Measurements from ENCODE around the gene FAM167B.

FAM167B gene

DNA sequence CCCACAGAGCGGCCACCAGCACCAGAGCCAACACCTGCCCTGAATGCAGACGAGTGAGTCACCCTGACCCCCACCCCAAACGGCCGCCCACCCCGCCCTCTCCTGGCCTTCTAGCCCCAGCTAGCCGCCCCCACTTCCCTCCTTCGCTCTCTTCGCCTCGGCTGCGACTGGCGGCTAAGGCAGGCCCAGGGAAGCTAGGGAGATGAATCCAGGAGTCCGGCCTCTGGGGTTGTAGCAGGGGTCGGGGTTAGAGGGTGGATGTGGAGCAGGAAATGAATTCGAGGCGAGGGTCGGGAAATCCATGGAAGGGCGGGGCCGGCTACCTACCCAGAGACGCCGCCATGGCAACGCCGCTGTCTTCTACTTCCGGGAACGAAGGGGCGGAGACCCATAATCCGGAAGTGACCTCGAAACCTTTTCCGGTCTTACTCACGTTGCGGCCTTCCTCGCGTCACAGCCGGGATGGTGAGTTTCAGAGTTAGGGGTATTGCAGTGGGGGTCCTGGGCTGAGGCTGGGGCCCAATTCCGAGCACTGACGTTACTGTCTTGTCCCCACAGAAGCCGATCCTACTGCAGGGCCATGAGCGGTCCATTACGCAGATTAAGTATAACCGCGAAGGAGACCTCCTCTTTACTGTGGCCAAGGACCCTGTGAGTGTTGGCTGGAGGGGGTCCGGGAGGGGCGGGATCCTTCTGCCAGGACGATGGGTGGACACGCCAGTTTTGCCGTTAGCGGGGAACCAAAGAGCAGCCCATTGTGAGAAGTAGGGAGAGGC is 24.9 kb upstream of the FAM167B start, which contains the start of the genes EIF3I and TMEM234:
Gene EIF3I, plus strand, starts transcription at position 428 of the 776 bp plus-strand sequence. Its CDS starts 35 bp downstream, at position 463.
Gene TMEM234, minus strand, starts transcription at position 374 of the 776 bp plus-strand sequence. Its CDS starts 31 bp downstream, at position 343.
- H2AFZ ChIP-seq (ENCODE audit: low read depth, low read length) = peak within 1 kb of the TSS; percentile 83
- H3K36me3 ChIP-seq (replicated peaks; ENCODE audit: low read depth, low read length) = no peaks in the 10 kb centered on the region
- no peaks in the 10 kb centered on the region for H4K20me1 ChIP-seq (ENCODE audit: insufficient read depth, low read length)
- peak within 1 kb of the TSS; percentile 91 for H3K4me2 ChIP-seq (ENCODE audit: low read length)
- H3K4me3 ChIP-seq (ENCODE audit: low read length) = peak within 1 kb of the TSS; percentile 87
- H3K4me1 ChIP-seq (ENCODE audit: low read length) = peaks cover 11% of the 10 kb centered on the region
- no peaks in the 10 kb centered on the region for H3K27me3 ChIP-seq (ENCODE audit: low read depth, low read length)
- peaks cover 21% of the 10 kb centered on the region for H3K79me2 ChIP-seq (ENCODE audit: low read length)
- TF ChIP-seq EZH2phosphoT487 (IDR thresholded peaks at IDR 0.05; ENCODE audit: low read depth) = no peak
- TF ChIP-seq CTCF (IDR thresholded peaks at IDR 0.05; ENCODE audit: low read depth, low read length) = no peak
- H3K9ac ChIP-seq (ENCODE audit: low read length) = peak within 1 kb of the TSS; percentile 88
- H3K27ac ChIP-seq (ENCODE audit: low read length) = no peak within 1 kb of the TSS; the same call in 1 of the 2 replicates
- H3K9me3 ChIP-seq (ENCODE audit: insufficient read depth, low read length) = no peaks in the 10 kb centered on the region

DNA sequence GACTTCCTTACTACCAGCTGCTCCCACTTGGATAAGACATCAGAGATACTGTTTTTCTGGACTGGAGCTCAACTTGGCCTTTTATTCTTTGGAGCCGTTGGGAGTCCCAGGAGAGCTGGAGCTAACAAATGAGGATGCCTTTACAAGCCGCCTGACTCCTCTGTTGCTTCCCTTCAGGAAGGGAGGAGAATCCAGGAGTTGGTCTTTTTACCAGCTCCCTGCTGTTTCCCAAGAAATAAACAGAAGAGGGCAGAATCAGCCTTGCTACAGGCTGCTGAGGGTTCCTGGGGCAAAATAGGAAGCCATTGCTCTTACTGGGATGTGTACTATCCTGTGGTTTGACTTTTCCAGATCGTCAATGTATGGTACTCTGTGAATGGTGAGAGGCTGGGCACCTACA is 23.3 kb upstream of the FAM167B start:
- Histone ChIP-seq H3K36me3 (replicated peaks; ENCODE audit: low read depth, low read length) (peaks cover 8% of the 10 kb centered on the region), H4K20me1 (ENCODE audit: insufficient read depth, low read length) (no peaks in the 10 kb centered on the region), H3K27ac (ENCODE audit: low read length) (no peak overlapping the region), H3K9ac (ENCODE audit: low read length) (no peak overlapping the region), H3K79me2 (ENCODE audit: low read length) (peaks cover 21% of the 10 kb centered on the region), H3K4me1 (ENCODE audit: low read length) (peaks cover 11% of the 10 kb centered on the region), H3K27me3 (ENCODE audit: low read depth, low read length) (no peaks in the 10 kb centered on the region), H3K4me3 (ENCODE audit: low read length) (peak overlapping the region; percentile 87; the same call in 1 of the 2 replicates), H3K9me3 (ENCODE audit: insufficient read depth, low read length) (no peaks in the 10 kb centered on the region), H3K4me2 (ENCODE audit: low read length) (peak overlapping the region; percentile 77; the same call in 1 of the 2 replicates), H2AFZ (ENCODE audit: low read depth, low read length) (no peak overlapping the region)
- TF ChIP-seq EZH2phosphoT487 (IDR thresholded peaks at IDR 0.05; ENCODE audit: low read depth) (no peak), CTCF (IDR thresholded peaks at IDR 0.05; ENCODE audit: low read depth, low read length) (no peak)

DNA sequence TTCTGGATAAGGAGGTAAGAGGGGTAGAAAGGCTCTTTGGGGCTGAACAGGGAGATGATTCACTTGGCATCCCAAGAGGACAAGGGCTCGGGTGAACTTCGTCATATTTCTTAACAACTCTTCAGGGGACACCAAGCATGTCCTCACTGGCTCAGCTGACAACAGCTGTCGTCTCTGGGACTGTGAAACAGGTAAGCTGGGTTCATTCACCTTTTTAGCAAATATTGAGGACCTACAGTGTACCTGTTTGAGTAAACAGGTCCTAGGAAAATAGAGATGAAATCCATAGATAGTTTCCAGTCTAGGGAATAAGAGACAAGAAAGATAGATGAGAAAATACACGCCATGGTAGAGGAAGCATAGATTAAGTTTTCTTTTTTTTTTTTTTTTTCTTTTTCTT is 22.7 kb upstream of the FAM167B start:
- no peak for TF ChIP-seq CTCF (IDR thresholded peaks at IDR 0.05; ENCODE audit: low read depth, low read length)
- TF ChIP-seq EZH2phosphoT487 (IDR thresholded peaks at IDR 0.05; ENCODE audit: low read depth) = no peak
- no peaks in the 10 kb centered on the region for H4K20me1 ChIP-seq (ENCODE audit: insufficient read depth, low read length)
- H3K4me1 ChIP-seq (ENCODE audit: low read length) = peaks cover 11% of the 10 kb centered on the region
- no peak overlapping the region for H3K4me3 ChIP-seq (ENCODE audit: low read length)
- no peak overlapping the region for H3K9ac ChIP-seq (ENCODE audit: low read length)
- H3K27me3 ChIP-seq (ENCODE audit: low read depth, low read length) = no peaks in the 10 kb centered on the region
- H2AFZ ChIP-seq (ENCODE audit: low read depth, low read length) = no peak overlapping the region
- H3K79me2 ChIP-seq (ENCODE audit: low read length) = peaks cover 21% of the 10 kb centered on the region
- H3K27ac ChIP-seq (ENCODE audit: low read length) = no peak overlapping the region
- no peaks in the 10 kb centered on the region for H3K9me3 ChIP-seq (ENCODE audit: insufficient read depth, low read length)
- H3K4me2 ChIP-seq (ENCODE audit: low read length) = no peak overlapping the region
- H3K36me3 ChIP-seq (replicated peaks; ENCODE audit: low read depth, low read length) = peaks cover 11% of the 10 kb centered on the region

DNA sequence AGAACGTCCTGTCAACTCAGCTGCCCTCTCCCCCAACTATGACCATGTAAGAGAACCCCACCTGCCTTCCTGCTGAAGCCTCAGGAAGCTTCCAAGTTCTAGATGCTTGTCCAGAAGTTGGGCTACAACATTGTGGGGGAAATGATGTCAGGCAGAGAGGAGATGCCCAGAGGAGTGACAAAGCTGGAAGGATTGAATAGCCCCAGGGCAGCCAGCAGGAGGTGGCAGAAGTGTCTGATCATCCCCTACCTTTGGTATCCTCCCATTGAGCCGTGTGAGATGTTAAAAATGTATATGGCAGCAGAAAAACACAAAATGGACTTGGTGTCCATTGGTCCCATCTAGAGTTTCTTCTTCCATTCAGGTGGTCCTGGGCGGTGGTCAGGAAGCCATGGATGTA is 18.3 kb upstream of the FAM167B start:
- Histone ChIP-seq H3K27me3 (ENCODE audit: low read depth, low read length) (no peaks in the 10 kb centered on the region), H2AFZ (ENCODE audit: low read depth, low read length) (no peak overlapping the region), H3K27ac (ENCODE audit: low read length) (no peak overlapping the region), H3K9ac (ENCODE audit: low read length) (no peak overlapping the region), H3K4me1 (ENCODE audit: low read length) (no peaks in the 10 kb centered on the region), H3K9me3 (ENCODE audit: insufficient read depth, low read length) (no peaks in the 10 kb centered on the region), H3K36me3 (replicated peaks; ENCODE audit: low read depth, low read length) (peaks cover 11% of the 10 kb centered on the region), H3K79me2 (ENCODE audit: low read length) (peaks cover 6% of the 10 kb centered on the region), H3K4me3 (ENCODE audit: low read length) (no peak overlapping the region), H3K4me2 (ENCODE audit: low read length) (no peak overlapping the region), H4K20me1 (ENCODE audit: insufficient read depth, low read length) (no peaks in the 10 kb centered on the region)
- TF ChIP-seq CTCF (IDR thresholded peaks at IDR 0.05; ENCODE audit: low read depth, low read length) (no peak), EZH2phosphoT487 (IDR thresholded peaks at IDR 0.05; ENCODE audit: low read depth) (no peak)

Measured in OCI-LY3 (cell line).